GM12872 (cell line): ENCODE measurements around the gene GPR171.

Experiments
- TF ChIP-seq, protein P1 (sequence below): IDR thresholded peaks from 3 replicates; pipeline ENCODE4 v1.5.1; 2011; ENCODE audit warnings: low read depth, mild to moderate bottlenecking, low read length, moderate library complexity; ENCODE audit not compliant: insufficient read depth

Gene GPR171

GRCh38 chr3:151198849-151199248, 4.2 kb downstream of the GPR171 start:
- TF ChIP-seq, protein P1, sequence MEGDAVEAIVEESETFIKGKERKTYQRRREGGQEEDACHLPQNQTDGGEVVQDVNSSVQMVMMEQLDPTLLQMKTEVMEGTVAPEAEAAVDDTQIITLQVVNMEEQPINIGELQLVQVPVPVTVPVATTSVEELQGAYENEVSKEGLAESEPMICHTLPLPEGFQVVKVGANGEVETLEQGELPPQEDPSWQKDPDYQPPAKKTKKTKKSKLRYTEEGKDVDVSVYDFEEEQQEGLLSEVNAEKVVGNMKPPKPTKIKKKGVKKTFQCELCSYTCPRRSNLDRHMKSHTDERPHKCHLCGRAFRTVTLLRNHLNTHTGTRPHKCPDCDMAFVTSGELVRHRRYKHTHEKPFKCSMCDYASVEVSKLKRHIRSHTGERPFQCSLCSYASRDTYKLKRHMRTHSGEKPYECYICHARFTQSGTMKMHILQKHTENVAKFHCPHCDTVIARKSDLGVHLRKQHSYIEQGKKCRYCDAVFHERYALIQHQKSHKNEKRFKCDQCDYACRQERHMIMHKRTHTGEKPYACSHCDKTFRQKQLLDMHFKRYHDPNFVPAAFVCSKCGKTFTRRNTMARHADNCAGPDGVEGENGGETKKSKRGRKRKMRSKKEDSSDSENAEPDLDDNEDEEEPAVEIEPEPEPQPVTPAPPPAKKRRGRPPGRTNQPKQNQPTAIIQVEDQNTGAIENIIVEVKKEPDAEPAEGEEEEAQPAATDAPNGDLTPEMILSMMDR: no peak

DNA sequence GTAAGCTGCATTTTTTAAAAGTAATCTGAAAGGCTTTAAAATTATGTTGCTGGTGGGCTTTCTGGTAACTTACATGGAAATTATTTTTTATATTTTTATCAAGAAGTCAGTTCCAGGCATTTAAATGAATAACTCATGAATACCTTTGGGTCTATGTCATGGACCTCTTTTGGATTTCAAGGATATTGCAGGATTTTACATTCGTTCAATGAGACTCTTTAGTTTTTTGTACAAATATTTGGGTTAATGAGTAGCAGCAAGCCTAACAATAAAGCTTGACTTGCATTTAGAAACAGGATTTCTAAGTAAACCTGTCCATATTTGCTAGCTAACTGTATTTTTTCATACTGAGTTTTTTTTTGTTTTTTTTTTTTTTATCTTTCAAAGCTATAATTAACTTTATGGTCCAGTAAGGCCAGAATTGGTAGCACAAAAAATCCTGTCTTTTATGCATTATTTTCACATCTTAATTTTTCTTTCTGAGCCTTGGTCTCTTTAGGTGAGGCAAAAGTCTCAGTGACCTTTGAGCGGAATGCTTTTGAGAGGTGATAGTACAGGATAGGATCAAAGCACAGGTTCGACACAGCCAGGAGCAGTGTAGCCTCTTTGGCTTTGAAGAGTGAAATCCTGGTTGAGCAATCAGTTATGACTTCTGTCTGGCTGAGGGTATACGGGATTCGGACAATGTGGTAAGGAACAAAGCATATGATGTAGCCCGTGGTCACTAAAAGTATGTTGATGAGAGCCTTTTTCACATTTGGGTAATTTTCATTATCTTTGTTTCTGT, 4.8 kb downstream of the GPR171 start:
- TF ChIP-seq, protein P1: no peak

DNA sequence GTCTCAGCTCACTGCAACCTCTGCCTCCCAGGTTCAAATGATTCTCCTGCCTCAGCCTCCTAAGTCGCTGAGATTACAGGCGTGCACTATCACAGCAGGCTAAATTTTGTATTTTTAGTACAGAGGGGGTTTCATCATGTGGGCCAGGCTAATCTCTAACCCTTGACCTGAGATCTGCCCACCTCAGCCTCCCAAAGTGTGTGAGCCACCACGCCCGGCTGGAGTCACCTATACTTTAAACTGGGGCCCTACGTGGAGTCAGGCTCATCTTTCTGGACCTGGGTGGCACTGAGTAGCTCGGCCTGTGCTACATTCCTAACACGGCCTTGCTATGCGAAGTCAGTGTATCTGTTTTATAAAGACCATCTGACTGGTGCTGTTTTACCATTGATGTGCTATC, 5.8 kb downstream of the GPR171 start:
- TF ChIP-seq, protein P1: no peak

GRCh38 chr3:151196434-151196833, 6.6 kb downstream of the GPR171 start:
- TF ChIP-seq, protein P1: no peak

DNA sequence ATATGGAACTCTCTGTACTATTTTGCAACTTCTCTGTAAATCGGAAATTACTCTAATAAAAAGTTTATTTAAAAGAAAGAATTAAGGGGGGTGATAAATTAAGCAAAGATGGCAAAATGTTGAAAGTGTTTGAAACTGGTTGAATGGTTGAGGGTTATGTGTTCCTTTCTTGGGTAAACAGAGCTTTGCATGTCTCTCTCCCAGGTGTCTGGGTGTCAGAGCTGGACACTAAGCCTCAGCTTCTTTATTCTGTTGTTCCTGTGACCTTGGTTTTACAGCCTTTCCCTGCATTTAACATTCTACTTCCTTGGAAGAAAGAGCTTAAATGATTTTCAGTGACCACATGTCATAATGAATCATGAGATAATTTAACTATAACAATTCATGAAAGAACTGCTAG, 7.2 kb downstream of the GPR171 start:
- TF ChIP-seq, protein P1: no peak

DNA sequence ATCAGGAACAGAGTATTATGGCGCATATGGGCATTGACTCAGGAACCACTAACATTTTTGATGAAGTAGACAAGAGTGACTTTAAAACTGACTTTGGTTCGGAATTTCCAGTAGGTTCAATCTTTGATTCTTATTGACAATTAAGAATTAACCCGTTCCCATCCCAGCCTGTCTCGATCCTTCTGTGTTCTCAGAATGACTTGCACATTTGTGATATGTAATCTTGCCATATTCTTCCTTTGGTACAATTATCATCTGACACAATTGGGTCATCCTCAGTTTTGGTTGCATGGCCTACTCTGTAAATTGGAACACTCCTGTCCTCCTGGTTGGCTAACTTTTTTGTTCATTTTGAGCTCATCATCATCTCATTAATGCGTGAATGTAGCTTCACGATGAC, 10.5 kb downstream of the GPR171 start:
- TF ChIP-seq, protein P1: no peak

- TF ChIP-seq, protein P1: no peak
Observed at GRCh38 chr3:151191095-151191494, 11.9 kb downstream of the GPR171 start.
